Neural progenitor cell (in vitro differentiated cells): Measurements from ENCODE around the gene TIAM2. TPM values are rescaled to one million over a fixed set of nuclear protein-coding genes. Genes with fewer than 3 reads are reported as not detected.

Source experiments
- DNase-seq: peaks from one replicate; pipeline ENCODE4 v3.0.0-alpha.2; 2016; ENCODE audit warnings: low spot score
- H2AFZ ChIP-seq: fragments of 200-600 bp; sonication (generic); replicated peaks from 2 replicates; pipeline ENCODE4 v1.6.1; 2016; ENCODE audit warnings: antibody characterized with exemption
- H3F3A ChIP-seq: fragments of 200-600 bp; sonication (generic); 2 replicates; pipeline ENCODE4 v1.6.1; 2016; ENCODE audit warnings: antibody characterized with exemption, low read depth
- H3K27ac ChIP-seq: fragments of 200-600 bp; sonication (generic); 2 replicates; pipeline ENCODE4 v1.5.1; 2016; ENCODE audit warnings: mild to moderate bottlenecking
- H3K27me3 ChIP-seq: fragments of 200-600 bp; sonication (generic); 2 replicates; pipeline ENCODE4 v1.6.1; 2016; ENCODE audit warnings: mild to moderate bottlenecking, moderate library complexity
- H3K36me3 ChIP-seq: fragments of 200-600 bp; sonication (generic); 2 replicates; pipeline ENCODE4 v1.5.1; 2016
- H3K4me1 ChIP-seq: fragments of 200-600 bp; sonication (generic); 2 replicates; pipeline ENCODE4 v1.6.1; 2016; ENCODE audit warnings: mixed run types
- H3K4me2 ChIP-seq: fragments of 200-600 bp; sonication (generic); 2 replicates; pipeline ENCODE4 v1.6.1; 2016
- H3K4me3 ChIP-seq: fragments of 200-600 bp; sonication (generic); 2 replicates; pipeline ENCODE4 v1.5.1; 2016
- H3K79me2 ChIP-seq: fragments of 200-600 bp; sonication (generic); 2 replicates; pipeline ENCODE4 v1.6.1; 2016; ENCODE audit warnings: low read depth
- H3K9ac ChIP-seq: fragments of 200-600 bp; sonication (generic); 2 replicates; pipeline ENCODE4 v1.6.1; 2016
- H3K9me3 ChIP-seq: fragments of 200-600 bp; sonication (generic); 2 replicates; pipeline ENCODE4 v1.5.1; 2016; ENCODE audit warnings: low read depth
- H4K20me1 ChIP-seq: fragments of 200-600 bp; sonication (generic); 2 replicates; pipeline ENCODE4 v1.6.1; 2016; ENCODE audit warnings: low read depth
- H3K27ac Mint-ChIP-seq: 3 replicates; pipeline ENCODE4 v1.8.0; 2021; ENCODE audit warnings: mixed read lengths
- H3K27me3 Mint-ChIP-seq: 2 replicates; pipeline ENCODE4 v1.8.0; 2022; ENCODE audit warnings: low read depth, mild to moderate bottlenecking, inconsistent platforms, moderate library complexity, mixed read lengths; ENCODE audit not compliant: insufficient read depth
- H3K36me3 Mint-ChIP-seq: 3 replicates; pipeline ENCODE4 v1.8.0; 2021; ENCODE audit warnings: mixed read lengths
- H3K4me1 Mint-ChIP-seq: 3 replicates; pipeline ENCODE4 v1.8.0; 2021; ENCODE audit warnings: mixed read lengths
- H3K4me3 Mint-ChIP-seq: 3 replicates; pipeline ENCODE4 v1.8.0; 2021; ENCODE audit warnings: mild to moderate bottlenecking, moderate library complexity, mixed read lengths
- H3K9me3 Mint-ChIP-seq: 3 replicates; pipeline ENCODE4 v1.8.0; 2020; ENCODE audit warnings: mixed read lengths
- CTCF ChIP-seq: fragments of 200-600 bp; sonication (generic); IDR thresholded peaks from 2 replicates; pipeline ENCODE4 v1.5.1; 2017; ENCODE audit warnings: antibody characterized with exemption, mild to moderate bottlenecking
- EZH2 ChIP-seq: fragments of 200-600 bp; sonication (generic); IDR thresholded peaks from 2 replicates; pipeline ENCODE4 v1.6.1; 2017; ENCODE audit warnings: antibody characterized with exemption, mild to moderate bottlenecking, moderate library complexity
- EZH2phosphoT487 ChIP-seq: fragments of 200-600 bp; sonication (generic); IDR thresholded peaks from 2 replicates; pipeline ENCODE4 v1.6.1; 2017; ENCODE audit warnings: antibody characterized with exemption
- total RNA-seq: library from RNA; depleted of rRNA; stranded (reverse); fragments of >200 nt; gene quantifications from 2 replicates; pipeline ENCODE4 v1.2.3, GENCODE V29; 2015; ENCODE audit warnings: low replicate concordance

Gene TIAM2
- total RNA-seq, 1 donor from 2014 or later, result 22.8 TPM

GRCh38 chr6:155122199-155122950 is 127.3 kb downstream of the TIAM2 start:
- peaks cover 2% of the 10 kb centered on the region for H3K27me3 Mint-ChIP-seq
- no peaks in the 10 kb centered on the region for H3K9me3 ChIP-seq
- H3K4me3 Mint-ChIP-seq, result peak overlapping the region; percentile 81
- H3K27ac Mint-ChIP-seq, result peak overlapping the region; percentile 99
- peaks cover 44% of the 10 kb centered on the region for H3K4me1 ChIP-seq
- peaks cover 64% of the 10 kb centered on the region for H3K4me1 Mint-ChIP-seq
- no peaks in the 10 kb centered on the region for H3K36me3 ChIP-seq
- H4K20me1 ChIP-seq, result peaks cover 6% of the 10 kb centered on the region
- H3K36me3 Mint-ChIP-seq, result peaks cover 3% of the 10 kb centered on the region
- H3K4me2 ChIP-seq, result peak overlapping the region; percentile 66
- no peak overlapping the region for H3K27ac ChIP-seq
- H3K27me3 ChIP-seq, result peaks cover 16% of the 10 kb centered on the region
- H3K4me3 ChIP-seq, result no peak overlapping the region
- DNase-seq, result no peak
- TF ChIP-seq EZH2phosphoT487, result no peak
- peaks cover 41% of the 10 kb centered on the region for H3F3A ChIP-seq
- H3K9me3 Mint-ChIP-seq, result peaks cover 2% of the 10 kb centered on the region
- no peak overlapping the region for H3K9ac ChIP-seq
- H3K79me2 ChIP-seq, result peaks cover 9% of the 10 kb centered on the region
- H2AFZ ChIP-seq, result peak overlapping the region; percentile 51

GRCh38 chr6:155123520-155123919 is 128.4 kb downstream of the TIAM2 start:
- H3K27me3 Mint-ChIP-seq, result peaks cover 2% of the 10 kb centered on the region
- Histone ChIP-seq H3K4me2 (peak overlapping the region; percentile 19), H3K4me1 (peaks cover 44% of the 10 kb centered on the region), H3K9me3 (no peaks in the 10 kb centered on the region), H3K9ac (no peak overlapping the region), H4K20me1 (peaks cover 6% of the 10 kb centered on the region), H2AFZ (no peak overlapping the region), H3K4me3 (no peak overlapping the region), H3F3A (peaks cover 41% of the 10 kb centered on the region), H3K27ac (no peak overlapping the region), H3K79me2 (peaks cover 9% of the 10 kb centered on the region), H3K36me3 (no peaks in the 10 kb centered on the region), H3K27me3 (peaks cover 16% of the 10 kb centered on the region)
- H3K4me3 Mint-ChIP-seq, result peak overlapping the region; percentile 79
- peak; percentile 57 for DNase-seq
- peak overlapping the region; percentile 98 for H3K27ac Mint-ChIP-seq
- peaks cover 60% of the 10 kb centered on the region for H3K4me1 Mint-ChIP-seq
- peaks cover 3% of the 10 kb centered on the region for H3K36me3 Mint-ChIP-seq
- TF ChIP-seq CTCF (no peak), EZH2phosphoT487 (no peak), EZH2 (no peak)
- H3K9me3 Mint-ChIP-seq, result peaks cover 2% of the 10 kb centered on the region

- no peaks in the 10 kb centered on the region for H4K20me1 ChIP-seq
- peaks cover 16% of the 10 kb centered on the region for H3K36me3 Mint-ChIP-seq
- no peak overlapping the region for H3K4me2 ChIP-seq
- H3K4me3 ChIP-seq, result no peak overlapping the region
- no peaks in the 10 kb centered on the region for H3K9me3 Mint-ChIP-seq
- H3K36me3 ChIP-seq, result no peaks in the 10 kb centered on the region
- H3K27ac Mint-ChIP-seq, result no peak overlapping the region
- no peak overlapping the region for H3K4me3 Mint-ChIP-seq
- H3K4me1 Mint-ChIP-seq, result peaks cover 44% of the 10 kb centered on the region
- no peaks in the 10 kb centered on the region for H3K9me3 ChIP-seq
- peaks cover 9% of the 10 kb centered on the region for H3K79me2 ChIP-seq
- peaks cover 2% of the 10 kb centered on the region for H3K27me3 Mint-ChIP-seq
- H3K9ac ChIP-seq, result no peak overlapping the region
- no peak for DNase-seq
- H3K27ac ChIP-seq, result no peak overlapping the region
- peaks cover 21% of the 10 kb centered on the region for H3F3A ChIP-seq
- H2AFZ ChIP-seq, result no peak overlapping the region
- peaks cover 7% of the 10 kb centered on the region for H3K27me3 ChIP-seq
- TF ChIP-seq EZH2 (no peak), EZH2phosphoT487 (no peak), CTCF (no peak)
- peaks cover 30% of the 10 kb centered on the region for H3K4me1 ChIP-seq
Measured at GRCh38 chr6:155125906-155126305, 130.8 kb downstream of the TIAM2 start.

GRCh38 chr6:155126727-155127439 is 131.8 kb downstream of the TIAM2 start:
- Histone ChIP-seq H3K27ac (no peak overlapping the region), H3K9me3 (no peaks in the 10 kb centered on the region), H3K27me3 (no peaks in the 10 kb centered on the region), H3K4me2 (no peak overlapping the region), H3K36me3 (no peaks in the 10 kb centered on the region), H4K20me1 (no peaks in the 10 kb centered on the region), H3F3A (peaks cover 11% of the 10 kb centered on the region), H3K9ac (no peak overlapping the region), H3K4me3 (no peak overlapping the region), H2AFZ (no peak overlapping the region), H3K4me1 (peaks cover 20% of the 10 kb centered on the region), H3K79me2 (peaks cover 9% of the 10 kb centered on the region)
- H3K36me3 Mint-ChIP-seq, result peaks cover 16% of the 10 kb centered on the region
- H3K27me3 Mint-ChIP-seq, result peaks cover 2% of the 10 kb centered on the region
- H3K9me3 Mint-ChIP-seq, result no peaks in the 10 kb centered on the region
- H3K27ac Mint-ChIP-seq, result peak overlapping the region; percentile 7
- TF ChIP-seq CTCF, result no peak
- no peak for TF ChIP-seq EZH2phosphoT487
- TF ChIP-seq EZH2, result no peak
- DNase-seq, result no peak
- H3K4me3 Mint-ChIP-seq, result peak overlapping the region; percentile 31
- H3K4me1 Mint-ChIP-seq, result peaks cover 36% of the 10 kb centered on the region
